DOHH2 (cell line): ENCODE results near the gene MCF2L.

Source experiments
- H3F3A ChIP-seq: fragments of 200-600 bp; sonication (generic), shearing (Covaris generic); 2 replicates; pipeline ENCODE4 v1.6.0; 2016; ENCODE audit warnings: antibody characterized with exemption, mild to moderate bottlenecking; ENCODE audit not compliant: control insufficient read depth, insufficient read depth
- H3K27ac ChIP-seq: fragments of 200-600 bp; sonication (generic); 2 replicates; pipeline ENCODE4 v1.5.1; 2014; ENCODE audit warnings: low read depth, mild to moderate bottlenecking, low read length, moderate library complexity
- H3K27me3 ChIP-seq: fragments of 200-600 bp; sonication (generic); 2 replicates; pipeline ENCODE4 v1.6.1; 2014; ENCODE audit warnings: mild to moderate bottlenecking, low read length, mixed read lengths; ENCODE audit not compliant: control insufficient read depth
- H3K36me3 ChIP-seq: fragments of 200-600 bp; sonication (generic); 2 replicates; pipeline ENCODE4 v1.6.1; 2014; ENCODE audit warnings: mild to moderate bottlenecking, low read length, moderate library complexity, mixed read lengths; ENCODE audit not compliant: control insufficient read depth
- H3K4me1 ChIP-seq: fragments of 200-600 bp; sonication (generic); 2 replicates; pipeline ENCODE4 v1.6.1; 2014; ENCODE audit warnings: mild to moderate bottlenecking, low read length, mixed read lengths; ENCODE audit not compliant: control insufficient read depth
- H3K4me2 ChIP-seq: fragments of 200-600 bp; sonication (generic); 2 replicates; pipeline ENCODE4 v1.6.0; 2014; ENCODE audit warnings: mild to moderate bottlenecking, low read length, moderate library complexity
- H3K4me3 ChIP-seq: fragments of 200-600 bp; sonication (generic); 2 replicates; pipeline ENCODE4 v1.5.1; 2014; ENCODE audit warnings: mild to moderate bottlenecking, low read length, mixed read lengths
- H3K79me2 ChIP-seq: fragments of 200-600 bp; sonication (generic); 2 replicates; pipeline ENCODE4 v1.6.1; 2014; ENCODE audit warnings: mild to moderate bottlenecking, low read length, mixed read lengths; ENCODE audit not compliant: control insufficient read depth
- H3K9me2 ChIP-seq: fragments of 200-600 bp; sonication (generic); replicated peaks from 2 replicates; pipeline ENCODE4 v1.6.1; 2014; ENCODE audit warnings: mild to moderate bottlenecking, low read length, mixed read lengths; ENCODE audit not compliant: control insufficient read depth
- H3K9me3 ChIP-seq: fragments of 200-600 bp; sonication (generic); 2 replicates; pipeline ENCODE4 v1.6.1; 2014; ENCODE audit warnings: antibody characterized with exemption, low read length, mixed read lengths; ENCODE audit not compliant: control insufficient read depth, insufficient read depth
- H4K20me1 ChIP-seq: fragments of 200-600 bp; sonication (generic); 2 replicates; pipeline ENCODE4 v1.6.0; 2014; ENCODE audit warnings: low read depth, mild to moderate bottlenecking, antibody characterized with exemption, low read length, moderate library complexity; ENCODE audit not compliant: control insufficient read depth, insufficient read depth
- CTCF ChIP-seq: fragments of 200-600 bp; sonication (generic); IDR thresholded peaks from one replicate; pipeline ENCODE4 v1.5.1; 2014; ENCODE audit warnings: antibody characterized with exemption, mild to moderate bottlenecking, low read depth, low read length; ENCODE audit not compliant: poor library complexity, severe bottlenecking
- EZH2phosphoT487 ChIP-seq: fragments of 200-600 bp; sonication (generic); IDR thresholded peaks from 2 replicates; pipeline ENCODE4 v1.6.1; 2017; ENCODE audit warnings: borderline replicate concordance, mild to moderate bottlenecking, antibody characterized with exemption, low read length, moderate library complexity, mixed read lengths

MCF2L gene

GRCh38 chr13:112968380-112968909, 569 bp upstream of the MCF2L start:
- Histone ChIP-seq H3K4me2 (peak overlapping the region; percentile 79), H3K4me1 (peaks cover 13% of the 10 kb centered on the region), H3K9me3 (no peaks in the 10 kb centered on the region), H3K79me2 (no peaks in the 10 kb centered on the region), H3K36me3 (no peaks in the 10 kb centered on the region), H3F3A (no peaks in the 10 kb centered on the region), H4K20me1 (no peaks in the 10 kb centered on the region), H3K9me2 (no peaks in the 10 kb centered on the region), H3K27ac (no peak overlapping the region), H3K4me3 (peak overlapping the region; percentile 76), H3K27me3 (peaks cover 23% of the 10 kb centered on the region)
- TF ChIP-seq CTCF (no peak), EZH2phosphoT487 (no peak)

GRCh38 chr13:112969692-112970338, 801 bp downstream of the MCF2L start:
- H3F3A ChIP-seq, result no peaks in the 10 kb centered on the region
- H3K79me2 ChIP-seq, result no peaks in the 10 kb centered on the region
- H3K4me2 ChIP-seq, result peak overlapping the region; percentile 79
- no peaks in the 10 kb centered on the region for H3K9me2 ChIP-seq
- H3K4me3 ChIP-seq, result peak overlapping the region; percentile 76
- H3K27me3 ChIP-seq, result peaks cover 23% of the 10 kb centered on the region
- peaks cover 13% of the 10 kb centered on the region for H3K4me1 ChIP-seq
- H4K20me1 ChIP-seq, result no peaks in the 10 kb centered on the region
- no peak for TF ChIP-seq EZH2phosphoT487
- TF ChIP-seq CTCF, result no peak
- no peaks in the 10 kb centered on the region for H3K9me3 ChIP-seq
- no peak overlapping the region for H3K27ac ChIP-seq
- H3K36me3 ChIP-seq, result no peaks in the 10 kb centered on the region

GRCh38 chr13:112970552-112971287, 1.7 kb downstream of the MCF2L start:
- H3K27ac ChIP-seq, result no peak overlapping the region
- H3F3A ChIP-seq, result no peaks in the 10 kb centered on the region
- no peaks in the 10 kb centered on the region for H4K20me1 ChIP-seq
- TF ChIP-seq EZH2phosphoT487, result no peak
- no peak for TF ChIP-seq CTCF
- no peaks in the 10 kb centered on the region for H3K79me2 ChIP-seq
- no peak overlapping the region for H3K4me2 ChIP-seq
- peaks cover 23% of the 10 kb centered on the region for H3K27me3 ChIP-seq
- H3K4me3 ChIP-seq, result no peak overlapping the region
- no peaks in the 10 kb centered on the region for H3K36me3 ChIP-seq
- no peaks in the 10 kb centered on the region for H3K9me3 ChIP-seq
- peaks cover 13% of the 10 kb centered on the region for H3K4me1 ChIP-seq
- no peaks in the 10 kb centered on the region for H3K9me2 ChIP-seq
